Osteoblast (primary cell): Measurements from ENCODE around the gene LRRC70. TPM values are rescaled to one million over a fixed set of nuclear protein-coding genes. Genes with fewer than 3 reads are reported as not detected.

ENCODE experiments used
- DNase-seq: peaks from one replicate; pipeline ENCODE4 v3.0.0; 2011; ENCODE audit warnings: low spot score, mixed read lengths; ENCODE audit not compliant: insufficient read length; ENCODE audit errors: missing footprints
- H2AFZ ChIP-seq: 2 replicates; pipeline ENCODE4 v1.6.0; 2011; ENCODE audit warnings: mild to moderate bottlenecking, low read length
- H3K27ac ChIP-seq: 2 replicates; pipeline ENCODE4 v1.5.1; 2011; ENCODE audit warnings: mild to moderate bottlenecking, low read depth, low read length, moderate library complexity
- H3K27me3 ChIP-seq: 2 replicates; pipeline ENCODE4 v1.6.0; 2012; ENCODE audit warnings: mild to moderate bottlenecking, control low read depth, inconsistent platforms, low read length, moderate library complexity; ENCODE audit not compliant: insufficient read depth
- H3K36me3 ChIP-seq: 2 replicates; pipeline ENCODE4 v1.5.1; 2011; ENCODE audit warnings: mild to moderate bottlenecking, low read length, control low read depth, moderate library complexity; ENCODE audit not compliant: insufficient read depth
- H3K4me1 ChIP-seq: 2 replicates; pipeline ENCODE4 v1.5.1; 2011; ENCODE audit warnings: mild to moderate bottlenecking, low read length, control low read depth, moderate library complexity; ENCODE audit not compliant: insufficient read depth
- H3K4me2 ChIP-seq: 2 replicates; pipeline ENCODE4 v1.6.0; 2011; ENCODE audit warnings: mild to moderate bottlenecking, low read length; ENCODE audit not compliant: insufficient read depth
- H3K4me3 ChIP-seq: fragments of 200-600 bp; sonication (generic); 3 replicates; pipeline ENCODE4 v1.5.1; 2012; ENCODE audit warnings: mild to moderate bottlenecking, low read length, inconsistent platforms; ENCODE audit not compliant: insufficient read depth
- H3K79me2 ChIP-seq: 2 replicates; pipeline ENCODE4 v1.6.0; 2012; ENCODE audit warnings: mild to moderate bottlenecking, low read length, control low read depth, inconsistent platforms; ENCODE audit not compliant: insufficient read depth
- H3K9me3 ChIP-seq: 2 replicates; pipeline ENCODE4 v1.5.1; 2011; ENCODE audit warnings: low read depth, low read length, control low read depth
- H4K20me1 ChIP-seq: 2 replicates; pipeline ENCODE4 v1.6.0; 2012; ENCODE audit warnings: mild to moderate bottlenecking, low read length, control low read depth; ENCODE audit not compliant: insufficient read depth
- total RNA-seq: library from RNA; depleted of rRNA; stranded (reverse); fragments of >200 nt; gene quantifications from 2 replicates; pipeline ENCODE4 v1.2.3, GENCODE V29; 2012
- TF ChIP-seq, protein P1 (sequence below): IDR thresholded peaks from 2 replicates; pipeline ENCODE4 v1.5.1; 2011; ENCODE audit warnings: mild to moderate bottlenecking, low read depth, low read length, moderate library complexity; ENCODE audit errors: extremely low read depth

LRRC70 gene
- total RNA-seq, 1 donor: 1.4 TPM

DNA sequence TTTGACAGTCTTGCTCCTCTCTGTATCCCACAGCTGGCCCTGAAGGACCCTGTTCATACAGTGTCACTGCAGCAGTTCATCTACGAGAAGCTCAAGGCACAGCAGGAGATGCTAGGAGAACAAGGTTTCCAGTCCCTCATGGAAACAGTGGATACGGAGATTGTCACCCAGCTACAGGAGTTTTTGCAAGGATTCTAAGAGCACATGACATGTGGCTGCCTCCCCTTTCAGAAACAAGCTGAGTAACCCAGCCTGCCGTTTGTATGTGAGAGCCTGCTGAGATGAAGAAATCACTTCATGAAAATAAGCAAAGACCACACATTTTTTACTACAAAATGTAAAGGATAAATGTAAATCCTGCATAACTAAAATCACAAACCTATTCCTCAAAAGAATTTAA, 48.5 kb downstream of the LRRC70 start:
- H3K9me3 ChIP-seq: no peaks in the 10 kb centered on the region
- no peaks in the 10 kb centered on the region for H3K79me2 ChIP-seq

GRCh38 chr5:62627901-62628300, 49.3 kb downstream of the LRRC70 start:
- H3K4me1 ChIP-seq: no peaks in the 10 kb centered on the region
- H2AFZ ChIP-seq: no peak overlapping the region
- no peaks in the 10 kb centered on the region for H3K79me2 ChIP-seq
- H4K20me1 ChIP-seq: no peaks in the 10 kb centered on the region
- H3K27ac ChIP-seq: no peak overlapping the region
- H3K9me3 ChIP-seq: no peaks in the 10 kb centered on the region
- TF ChIP-seq, protein P1, sequence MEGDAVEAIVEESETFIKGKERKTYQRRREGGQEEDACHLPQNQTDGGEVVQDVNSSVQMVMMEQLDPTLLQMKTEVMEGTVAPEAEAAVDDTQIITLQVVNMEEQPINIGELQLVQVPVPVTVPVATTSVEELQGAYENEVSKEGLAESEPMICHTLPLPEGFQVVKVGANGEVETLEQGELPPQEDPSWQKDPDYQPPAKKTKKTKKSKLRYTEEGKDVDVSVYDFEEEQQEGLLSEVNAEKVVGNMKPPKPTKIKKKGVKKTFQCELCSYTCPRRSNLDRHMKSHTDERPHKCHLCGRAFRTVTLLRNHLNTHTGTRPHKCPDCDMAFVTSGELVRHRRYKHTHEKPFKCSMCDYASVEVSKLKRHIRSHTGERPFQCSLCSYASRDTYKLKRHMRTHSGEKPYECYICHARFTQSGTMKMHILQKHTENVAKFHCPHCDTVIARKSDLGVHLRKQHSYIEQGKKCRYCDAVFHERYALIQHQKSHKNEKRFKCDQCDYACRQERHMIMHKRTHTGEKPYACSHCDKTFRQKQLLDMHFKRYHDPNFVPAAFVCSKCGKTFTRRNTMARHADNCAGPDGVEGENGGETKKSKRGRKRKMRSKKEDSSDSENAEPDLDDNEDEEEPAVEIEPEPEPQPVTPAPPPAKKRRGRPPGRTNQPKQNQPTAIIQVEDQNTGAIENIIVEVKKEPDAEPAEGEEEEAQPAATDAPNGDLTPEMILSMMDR: no peak
- no peaks in the 10 kb centered on the region for H3K36me3 ChIP-seq
- H3K4me3 ChIP-seq: no peak overlapping the region
- H3K4me2 ChIP-seq: no peak overlapping the region
- no peak for DNase-seq
- H3K27me3 ChIP-seq: no peaks in the 10 kb centered on the region

More for the DNA sequence above, 48.5 kb downstream of the LRRC70 start:
- Histone ChIP-seq H3K4me1 (no peaks in the 10 kb centered on the region), H4K20me1 (no peaks in the 10 kb centered on the region), H3K4me2 (no peak overlapping the region), H3K36me3 (no peaks in the 10 kb centered on the region), H3K27ac (no peak overlapping the region), H3K27me3 (no peaks in the 10 kb centered on the region), H2AFZ (no peak overlapping the region), H3K4me3 (no peak overlapping the region)
- TF ChIP-seq, protein P1: no peak
- DNase-seq: no peak

Other genes with a start within 250 kb of the LRRC70 start
- 34.7 and 34.8 TPM in 2 replicates for gene DIMT1, start 174.9 kb upstream of the LRRC70 start, total RNA-seq
- 24.2 and 24.5 TPM in 2 replicates for gene IPO11, start 166.1 kb upstream of the LRRC70 start, total RNA-seq